HG02870 (cell line): ENCODE results near the gene CABP4.

ENCODE experiments used
- ATAC-seq: cut with Tn5 transposase; IDR thresholded peaks from one replicate; pipeline ENCODE4 v1.9.1; 2021; ENCODE audit warnings: mild to moderate bottlenecking, moderate library complexity; ENCODE audit not compliant: unreplicated experiment

Gene CABP4

GRCh38 chr11:67435031-67435726 is 20.0 kb upstream of the CABP4 start:
- no peak for ATAC-seq

GRCh38 chr11:67435727-67436458 is 19.3 kb upstream of the CABP4 start:
- ATAC-seq: no peak

GRCh38 chr11:67436459-67437081 is 18.6 kb upstream of the CABP4 start:
- no peak for ATAC-seq

- no peak for ATAC-seq
Observed at GRCh38 chr11:67437082-67437808, 17.9 kb upstream of the CABP4 start, which contains the start of gene PTPRCAP. Gene PTPRCAP (minus strand): TSS chr11:67437682. CDS start chr11:67437619, 63 bp downstream.

GRCh38 chr11:67437809-67438157 is 17.4 kb upstream of the CABP4 start:
- ATAC-seq: no peak

- ATAC-seq: no peak
Observed at GRCh38 chr11:67438158-67438902, 16.8 kb upstream of the CABP4 start.

GRCh38 chr11:67439321-67440228 is 15.6 kb upstream of the CABP4 start:
- no peak for ATAC-seq

- ATAC-seq: no peak
Observed at GRCh38 chr11:67440229-67441097, 14.7 kb upstream of the CABP4 start.

- no peak for ATAC-seq
Observed at GRCh38 chr11:67441098-67441563, 14.0 kb upstream of the CABP4 start.

- ATAC-seq: no peak
Observed at GRCh38 chr11:67441731-67442351, 13.3 kb upstream of the CABP4 start.

- ATAC-seq: no peak
Observed at GRCh38 chr11:67442504-67443404, 12.4 kb upstream of the CABP4 start.

GRCh38 chr11:67445515-67445914 is 9.6 kb upstream of the CABP4 start:
- ATAC-seq: no peak

- ATAC-seq: no peak
Observed at GRCh38 chr11:67448220-67448609, 6.9 kb upstream of the CABP4 start.

- no peak for ATAC-seq
Observed at GRCh38 chr11:67449116-67449844, 5.9 kb upstream of the CABP4 start.

- no peak for ATAC-seq
Observed at GRCh38 chr11:67450796-67451657, 4.1 kb upstream of the CABP4 start.

- no peak for ATAC-seq
Observed at GRCh38 chr11:67451658-67451976, 3.5 kb upstream of the CABP4 start.
